Colon (tissue), 2 donors: ENCODE results near the gene ADD3.

ENCODE experiments used
- FAIRE-seq: peaks from 2 replicates; lab custom pipeline; 2012; peaks lifted over from hg19 to GRCh38; lab: Jason Lieb, UNC
- donor health status: control.
- donor health status: control.

The ADD3 gene

DNA sequence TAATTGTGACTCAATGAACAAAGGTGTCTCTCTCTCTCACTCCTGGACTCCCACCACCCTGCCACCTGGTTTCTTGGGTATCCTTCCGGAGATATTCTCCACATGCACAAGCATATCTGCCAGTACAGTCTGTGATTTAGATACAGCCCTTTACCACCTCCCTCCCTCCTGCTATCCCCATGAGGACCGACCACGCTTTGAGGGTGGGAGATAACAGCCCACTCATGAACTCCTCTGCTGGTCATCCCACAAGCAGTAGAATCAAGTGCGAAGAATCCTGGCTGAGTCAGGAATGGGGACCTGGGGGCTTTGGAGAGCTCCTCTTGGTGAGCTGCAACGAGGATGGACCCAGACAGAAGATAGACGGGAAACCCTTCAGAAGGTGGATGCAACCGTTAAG, 171.4 kb downstream of the ADD3 start:
- FAIRE-seq = no peak

DNA sequence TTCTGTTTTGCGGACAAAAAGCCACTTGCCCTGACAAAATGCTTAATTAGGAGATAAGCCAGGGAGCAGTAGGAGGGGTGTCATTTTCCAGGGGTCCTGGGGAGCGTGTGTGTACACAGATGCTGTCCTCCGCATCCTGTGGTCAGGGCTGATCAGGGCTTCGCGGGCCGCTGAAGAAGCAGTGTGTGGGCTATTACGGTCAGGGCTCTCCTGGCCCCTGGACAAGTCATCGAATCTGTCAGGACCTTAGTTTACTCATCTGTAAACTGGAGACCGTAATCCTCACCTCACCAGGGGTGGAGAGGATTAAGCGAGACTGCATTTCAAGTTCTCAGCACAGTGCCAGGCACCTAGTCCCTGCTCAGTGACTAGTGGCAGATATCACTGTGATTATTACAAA, 173.7 kb downstream of the ADD3 start:
- no peak for FAIRE-seq

DNA sequence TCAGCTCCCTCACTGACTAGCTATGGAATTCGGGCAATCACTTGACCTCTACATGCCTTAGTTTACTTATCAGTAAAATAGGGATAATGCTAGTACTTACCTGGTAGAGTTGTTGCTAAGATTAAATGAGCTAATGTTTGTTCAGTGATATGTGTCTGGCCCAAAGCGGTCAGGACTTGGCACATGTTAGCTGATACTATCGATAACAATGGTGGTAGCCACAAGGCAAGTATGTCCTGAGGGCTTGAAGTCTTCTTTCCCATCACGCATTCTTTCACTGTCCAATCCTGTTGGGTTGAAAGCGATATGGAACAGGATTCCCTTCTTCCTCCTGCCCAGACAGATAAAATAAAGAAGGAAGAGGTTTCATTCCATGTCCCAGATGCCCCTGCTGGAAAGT, 174.1 kb downstream of the ADD3 start:
- FAIRE-seq = no peak

DNA sequence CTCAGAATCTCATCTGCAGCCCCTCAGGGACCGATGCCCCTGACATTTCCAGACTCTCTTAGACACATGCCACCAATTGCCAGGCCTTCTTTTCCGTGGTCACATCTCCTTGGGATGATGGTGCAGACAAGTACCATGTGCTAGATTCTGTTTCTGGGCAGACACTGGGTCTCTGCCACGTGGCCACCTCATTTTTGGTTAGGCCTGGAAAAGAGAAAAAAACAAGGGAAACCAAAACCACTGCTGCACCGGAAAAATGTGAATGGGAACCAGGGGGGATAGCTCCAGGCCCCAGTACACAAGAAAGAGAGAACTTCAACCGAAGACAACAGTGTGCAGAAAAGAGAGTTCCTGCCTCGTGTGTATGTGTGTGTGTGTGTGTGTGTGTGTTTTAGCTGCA, 176.6 kb downstream of the ADD3 start:
- no peak for FAIRE-seq
